HG03175 (cell line): ENCODE measurements around the gene GCK.

ENCODE experiments used
- ATAC-seq: cut with Tn5 transposase; IDR thresholded peaks from one replicate; pipeline ENCODE4 v1.9.1; 2021; ENCODE audit warnings: mild to moderate bottlenecking, moderate library complexity; ENCODE audit not compliant: unreplicated experiment

GCK gene

GRCh38 chr7:44097064-44097932 lies 91.9 kb downstream of the GCK start:
- peak; percentile 72 for ATAC-seq

DNA sequence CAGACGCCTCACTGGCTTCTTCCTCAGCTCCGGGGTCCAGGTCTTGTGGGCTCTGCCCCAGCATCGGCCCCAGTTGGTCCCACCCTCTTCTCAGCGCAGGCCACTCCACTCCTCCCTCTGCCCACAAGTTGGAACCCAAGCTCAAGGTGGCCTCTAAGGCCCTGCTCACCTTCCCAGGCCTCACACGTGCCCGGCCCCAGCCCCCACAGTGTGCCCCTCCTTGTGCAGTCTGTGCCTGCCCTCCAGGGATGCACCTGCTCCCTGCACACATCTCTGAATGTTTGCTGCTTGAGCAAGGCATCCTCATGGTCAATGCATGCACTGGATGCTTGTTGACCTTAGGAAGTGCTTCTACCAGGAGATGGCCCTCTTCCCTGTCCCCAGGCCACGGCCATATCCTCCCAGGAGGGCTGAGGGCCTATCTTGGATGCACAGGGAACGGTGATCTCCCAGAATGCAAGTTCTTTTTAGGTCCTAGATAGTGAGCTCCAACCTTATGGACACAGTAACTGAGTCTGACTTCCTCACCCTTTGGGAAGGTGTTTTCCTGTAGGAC lies 92.8 kb downstream of the GCK start:
- ATAC-seq: no peak

DNA sequence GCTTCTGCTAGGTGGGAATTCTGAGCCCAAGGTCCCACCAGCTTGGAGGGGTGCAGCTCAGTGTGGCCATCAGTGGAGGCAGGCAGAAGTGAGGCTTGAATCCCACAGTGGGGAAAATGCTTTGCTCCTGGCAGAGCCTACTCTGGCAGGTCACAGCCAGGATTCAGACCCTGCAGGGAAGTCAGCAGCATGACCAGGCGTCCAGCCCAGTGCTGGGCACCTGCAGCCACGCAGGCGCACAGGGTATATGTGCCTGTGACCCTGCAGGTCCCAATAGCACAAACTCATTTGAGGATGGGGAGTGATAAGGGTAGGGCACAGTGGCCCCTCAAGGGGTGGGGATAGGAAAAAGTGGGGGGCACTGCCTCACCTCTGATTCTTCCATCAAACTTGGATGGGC lies 93.5 kb downstream of the GCK start:
- no peak for ATAC-seq

DNA sequence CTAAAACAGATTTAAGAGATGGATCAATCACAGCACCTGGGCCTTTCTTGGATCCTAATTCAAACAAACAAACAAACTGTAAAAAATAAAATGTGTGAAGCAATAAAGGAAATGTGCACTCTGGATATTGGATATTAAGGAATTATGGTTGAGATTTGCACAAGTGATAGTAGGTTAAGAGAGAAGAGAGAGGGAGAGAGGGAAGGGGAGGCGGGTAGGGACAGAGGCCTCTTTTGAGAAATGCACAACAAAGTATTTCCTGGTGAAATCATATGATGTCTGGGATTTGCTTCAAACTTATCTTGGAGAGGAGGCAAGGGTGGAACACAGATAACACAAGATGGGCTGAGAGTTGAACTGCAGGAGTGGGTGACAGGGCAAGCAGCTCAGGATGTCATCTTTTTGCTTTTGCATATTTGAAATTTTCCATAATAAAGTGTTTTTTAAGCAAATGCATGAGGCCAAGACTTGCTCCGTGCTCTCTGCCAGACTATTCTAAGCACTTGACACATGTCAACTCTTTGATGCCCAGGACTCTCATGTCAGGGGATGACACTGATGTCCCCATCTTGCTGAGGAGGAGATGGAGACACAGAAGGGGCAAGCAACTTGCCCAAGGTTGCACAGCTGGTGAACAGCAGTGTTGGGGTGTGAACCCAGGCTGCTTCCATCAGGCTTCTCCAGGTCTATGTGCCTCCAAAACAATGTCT lies 94.2 kb downstream of the GCK start:
- ATAC-seq: no peak

DNA sequence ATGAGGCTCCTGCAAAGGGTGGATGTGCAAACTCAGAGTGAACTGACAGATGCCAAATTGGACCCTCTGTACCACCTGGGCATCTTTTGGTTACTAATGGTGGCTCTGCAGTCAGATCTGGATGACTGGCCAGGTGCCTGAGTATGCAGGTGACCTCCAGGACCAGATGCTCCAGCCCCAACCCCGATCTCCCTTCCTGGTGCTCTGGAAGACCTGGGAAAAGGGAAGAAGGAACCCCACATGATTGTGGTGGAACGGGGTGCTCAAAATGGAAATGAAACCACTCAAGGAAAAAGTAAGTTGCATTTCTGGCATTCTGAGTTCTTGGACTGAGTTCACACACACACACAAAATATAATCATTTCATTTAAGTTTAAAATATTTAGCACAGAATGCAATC lies 94.9 kb downstream of the GCK start:
- no peak for ATAC-seq
